PC-9 (cell line): Measurements from ENCODE around the gene TEX10.

Source experiments
- CTCF ChIP-seq: fragments of 200-600 bp; sonication (generic); conservative IDR thresholded peaks from 2 replicates; pipeline ENCODE4 v1.6.1; 2017; ENCODE audit warnings: mixed run types, antibody characterized with exemption, mild to moderate bottlenecking, moderate library complexity
- EZH2 ChIP-seq: fragments of 200-600 bp; sonication (generic); IDR thresholded peaks from 2 replicates; pipeline ENCODE4 v1.8.0; 2017; ENCODE audit warnings: antibody characterized with exemption, low read depth

GRCh38 chr9:100401042-100401441, 48.3 kb upstream of the TEX10 start:
- TF ChIP-seq EZH2 (no peak), CTCF (no peak)
